IMR-90 (cell line): ENCODE measurements around the gene NF1. TPM values are rescaled to one million over a fixed set of nuclear protein-coding genes. Genes with fewer than 3 reads are reported as not detected.

Source experiments
- ATAC-seq: fragments of 200-7000 bp; cut with Tn5 transposase; 2 replicates; pipeline ENCODE4 v1.9.1; 2020; ENCODE audit warnings: low read depth, mild to moderate bottlenecking, moderate library complexity
- BruUV-seq: library from RNA; stranded (reverse); fragments of 400-500 nt; replicated peaks from 2 replicates; lab custom pipeline; 2021; lab: Mats Ljungman, UMichigan
- CTCF ChIA-PET: fragments of 300-600 bp; formaldehyde crosslinking; extraction: SDS; loops from one replicate; lab custom pipeline; 2021; ENCODE audit warnings: antibody characterized with exemption; lab: Yijun Ruan, JAX
- POLR2A ChIA-PET: fragments of 300-600 bp; sonication (Branson Sonifier 250); formaldehyde crosslinking; loops from one replicate; lab custom pipeline; 2022; ENCODE audit warnings: antibody characterized with exemption; ENCODE audit not compliant: unreplicated experiment; lab: Charles Lee
- DNase-seq: peaks from one replicate; pipeline ENCODE4 v3.0.0; 2013
- H2AFZ ChIP-seq: replicated peaks from 2 replicates; pipeline ENCODE3; 2013; ENCODE audit warnings: low read length, mild to moderate bottlenecking; ENCODE audit not compliant: poor library complexity
- H2AK5ac ChIP-seq: 2 replicates; pipeline ENCODE4 v1.6.1; 2013; ENCODE audit warnings: low read depth, low read length, inconsistent platforms
- H2AK9ac ChIP-seq: replicated peaks from 2 replicates; pipeline ENCODE3; 2013; ENCODE audit warnings: mild to moderate bottlenecking, low read depth, low read length, moderate library complexity; ENCODE audit not compliant: poor library complexity
- H2BK120ac ChIP-seq: 2 replicates; pipeline ENCODE4 v1.6.1; 2013; ENCODE audit warnings: low read depth, low read length, inconsistent platforms
- H2BK15ac ChIP-seq: 3 replicates; pipeline ENCODE4 v1.6.1; 2013; ENCODE audit warnings: low read depth, low read length, inconsistent platforms
- H2BK20ac ChIP-seq: 2 replicates; pipeline ENCODE4 v1.6.1; 2013; ENCODE audit warnings: low read depth, mild to moderate bottlenecking, inconsistent platforms, low read length, moderate library complexity
- H2BK5ac ChIP-seq: 2 replicates; pipeline ENCODE4 v1.6.1; 2013; ENCODE audit warnings: mild to moderate bottlenecking, low read depth, low read length, inconsistent platforms; ENCODE audit not compliant: poor library complexity, severe bottlenecking
- H3K14ac ChIP-seq: replicated peaks from 2 replicates; pipeline ENCODE4 v1.6.1; 2013; ENCODE audit warnings: low read depth, low read length, inconsistent platforms
- H3K18ac ChIP-seq: 2 replicates; pipeline ENCODE4 v1.6.1; 2013; ENCODE audit warnings: low read depth, low read length, control low read depth
- H3K23ac ChIP-seq: 2 replicates; pipeline ENCODE4 v1.6.1; 2013; ENCODE audit warnings: low read depth, low read length, inconsistent platforms
- H3K27ac ChIP-seq: 2 replicates; pipeline ENCODE4 v1.5.1; 2013; ENCODE audit warnings: mild to moderate bottlenecking, control low read depth, low read length; ENCODE audit not compliant: insufficient read depth
- H3K27me3 ChIP-seq: 2 replicates; pipeline ENCODE4 v1.6.1; 2013; ENCODE audit warnings: low read length; ENCODE audit not compliant: control insufficient read depth, insufficient read depth
- H3K36me3 ChIP-seq: 2 replicates; pipeline ENCODE4 v1.6.1; 2013; ENCODE audit warnings: low read length, mixed read lengths; ENCODE audit not compliant: control insufficient read depth, insufficient read depth
- H3K4ac ChIP-seq: 2 replicates; pipeline ENCODE4 v1.6.1; 2013; ENCODE audit warnings: low read depth, low read length, inconsistent platforms
- H3K4me1 ChIP-seq: 2 replicates; pipeline ENCODE4 v1.6.1; 2013; ENCODE audit warnings: low read length, mixed read lengths; ENCODE audit not compliant: control insufficient read depth, insufficient read depth
- H3K4me2 ChIP-seq: 2 replicates; pipeline ENCODE4 v1.6.1; 2013; ENCODE audit warnings: low read depth, mild to moderate bottlenecking, control low read depth, low read length, moderate library complexity
- H3K4me3 ChIP-seq: 2 replicates; pipeline ENCODE4 v1.5.1; 2013; ENCODE audit warnings: low read depth, mild to moderate bottlenecking, control low read depth, low read length, moderate library complexity; ENCODE audit not compliant: insufficient read depth
- H3K56ac ChIP-seq: 2 replicates; pipeline ENCODE4 v1.6.1; 2013; ENCODE audit warnings: low read length, inconsistent platforms; ENCODE audit not compliant: insufficient read depth; ENCODE audit errors: extremely low read depth
- H3K79me1 ChIP-seq, 2 experiments: 2 replicates each; pipeline ENCODE4 v1.6.1; 2013; ENCODE audit warnings: low read length in 2 of 2, inconsistent platforms in 1 of 2, low read depth in 1 of 2
- H3K9ac ChIP-seq: 2 replicates; pipeline ENCODE4 v1.6.1; 2013; ENCODE audit warnings: low read depth, low read length, control low read depth
- H3K9me1 ChIP-seq: 2 replicates; pipeline ENCODE4 v1.6.1; 2013; ENCODE audit warnings: low read length, inconsistent platforms; ENCODE audit not compliant: insufficient read depth
- H3K9me3 ChIP-seq: 2 replicates; pipeline ENCODE4 v1.6.1; 2013; ENCODE audit warnings: low read length; ENCODE audit not compliant: control insufficient read depth, insufficient read depth
- H4K20me1 ChIP-seq: 2 replicates; pipeline ENCODE4 v1.6.1; 2013; ENCODE audit warnings: low read length, inconsistent platforms; ENCODE audit not compliant: insufficient read depth
- H4K5ac ChIP-seq: 2 replicates; pipeline ENCODE4 v1.6.1; 2013; ENCODE audit warnings: mild to moderate bottlenecking, low read depth, low read length, control low read depth
- H4K8ac ChIP-seq, 2 experiments: 2 replicates each; pipeline ENCODE4 v1.6.1; 2013; ENCODE audit warnings: low read depth in 2 of 2, low read length in 2 of 2, control low read depth in 1 of 2, inconsistent platforms in 1 of 2
- H4K91ac ChIP-seq: 2 replicates; pipeline ENCODE4 v1.6.1; 2013; ENCODE audit warnings: low read depth, low read length, inconsistent platforms; ENCODE audit not compliant: insufficient read depth
- POLR2A ChIP-seq: IDR thresholded peaks from 2 replicates; pipeline ENCODE4 v1.6.1; 2012; ENCODE audit warnings: mild to moderate bottlenecking, low read depth, low read length
- RAD21 ChIP-seq: IDR thresholded peaks from 2 replicates; pipeline ENCODE4 v1.6.1; 2012; ENCODE audit warnings: low read length, improper control_type of control experiment
- WGBS, 2 experiments: methylation state at CpG; one replicate each; pipeline versions ENCODE4 v1.1.5 to v1.1.7; 2013; ENCODE audit warnings: missing lambda C conversion rate in 2 of 2; ENCODE audit not compliant: insufficient read length in 1 of 2; ENCODE audit errors: extremely low coverage in 2 of 2; 5-methylcytosine and 5-hydroxymethylcytosine counted together
- dilution Hi-C: fragments of 300-500 bp; cut with HindIII; formaldehyde crosslinking; loops from one replicate; pipeline ENCODE4 v1.14.3; 2018; ENCODE audit warnings: low sequenced_read_pairs; ENCODE audit not compliant: unreplicated experiment
- in situ Hi-C: fragments of 300-500 bp; cut with MboI; formaldehyde crosslinking; loops from 3 replicates; pipeline ENCODE4 v1.14.3; 2019; ENCODE audit warnings: low sequenced_read_pairs, inconsistent platforms, mixed read lengths
- intact Hi-C: fragments of 100-400 bp; cut with micrococcal nuclease; formaldehyde crosslinking; loops from 2 replicates; pipeline ENCODE4 v1.10.0; 2022
- polyA plus RNA-seq, 3 experiments: library from polyadenylated mRNA; depleted of rRNA; stranded (reverse); fragments of >200 nt; gene quantifications; 2 replicates each; pipeline ENCODE4 v1.2.3, GENCODE V29; 2012; ENCODE audit warnings: low replicate concordance in 1 of 3
- total RNA-seq: library from RNA; depleted of rRNA; stranded (reverse); fragments of >200 nt; gene quantifications from 2 replicates; pipeline ENCODE4 v1.2.3, GENCODE V29; 2012

Gene NF1
- total and polyA plus RNA-seq, 2 of the 4 experiments (the other 2 are of a cell fraction), result 17.9 to 48.6 TPM

DNA sequence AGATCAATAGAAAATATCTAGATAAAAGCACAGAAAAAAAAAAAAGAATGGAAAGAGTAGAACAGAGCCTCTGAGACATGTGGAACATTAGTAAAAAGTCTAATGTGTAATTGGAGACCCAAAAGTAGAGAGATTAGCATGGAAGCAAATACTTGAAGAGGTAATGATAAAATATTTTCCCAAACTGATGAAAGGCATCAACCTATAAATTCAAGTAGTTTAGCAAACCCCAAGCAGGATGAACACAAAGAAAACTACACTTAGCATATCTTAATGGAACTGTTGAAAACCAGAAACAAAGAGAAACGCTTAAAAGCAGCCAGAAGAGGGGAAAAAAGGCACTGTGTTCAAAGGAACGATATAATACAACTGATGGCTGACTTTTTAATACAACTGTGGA, 16.4 kb downstream of the NF1 start:
- dilution Hi-C loops (no loop called here), in situ Hi-C loops (no loop called here), intact Hi-C loops (no loop called here)
- Histone ChIP-seq H4K8ac (no peak overlapping the region), H3K9ac (no peak overlapping the region), H3K4me1 (peaks cover 5% of the 10 kb centered on the region), H3K4ac (no peak overlapping the region), H2AFZ (no peak overlapping the region), H3K36me3 (no peaks in the 10 kb centered on the region; the same call in 1 of the 2 replicates), H3K23ac (no peak overlapping the region), H3K4me2 (no peak overlapping the region), H2AK9ac (no peak overlapping the region), H4K20me1 (peaks cover 64% of the 10 kb centered on the region), H3K27ac (no peak overlapping the region), H3K14ac (no peak overlapping the region), H3K27me3 (no peaks in the 10 kb centered on the region), H3K4me3 (no peak overlapping the region), H2BK120ac (no peak overlapping the region), H4K5ac (no peak overlapping the region), H3K56ac (no peak overlapping the region), H2BK15ac (no peak overlapping the region), H2AK5ac (no peak overlapping the region), H3K9me1 (peaks cover 11% of the 10 kb centered on the region), H3K9me3 (no peaks in the 10 kb centered on the region), H2BK5ac (no peak overlapping the region), H3K18ac (no peak overlapping the region), H4K91ac (no peak overlapping the region), H3K79me1 (peaks cover 25 to 86% of the 10 kb centered on the region in 2 experiments), H2BK20ac (no peak overlapping the region)
- DNase-seq, result no peak
- CTCF ChIA-PET, result no interaction called here
- TF ChIP-seq RAD21 (no peak), POLR2A (no peak)
- BruUV-seq, result no TSS peak
- ATAC-seq, result no peak
- WGBS, 2 experiments, result no CpG with 5 or more reads among the region's 2 CpGs
- POLR2A ChIA-PET, result no interaction called here
